ENCODE results near the gene AKIRIN2. TPM values are rescaled to one million over a fixed set of nuclear protein-coding genes. Genes with fewer than 3 reads are reported as not detected.

Gene AKIRIN2
- total and polyA plus RNA-seq, 10 of the 15 experiments (the other 5 are each of a cell fraction or from before 2014, with no cell fraction given) = 12.7 to 82.2 (median 42.6) TPM

- TF ChIP-seq CHD1 (IDR thresholded peaks at IDR 0.05; ENCODE audit: low read depth, low read length) (no peak), EZH2 (IDR thresholded peaks at IDR 0.05; ENCODE audit: borderline replicate concordance, control insufficient read depth, low read depth, low read length) (no peak), PML (IDR thresholded peaks at IDR 0.05; ENCODE audit: low read length) (no peak), POLR2AphosphoS2 (IDR thresholded peaks at IDR 0.05; ENCODE audit: low read depth, low read length) (no peak), IRF3 (IDR thresholded peaks at IDR 0.05) (no peak), TCF12 (IDR thresholded peaks at IDR 0.05; ENCODE audit: low read depth, low read length) (no peak)
Observed at GRCh38 chr6:87671555-87672029, 30.4 kb downstream of the AKIRIN2 start (continued).

GRCh38 chr6:87670707-87671106 is 31.3 kb downstream of the AKIRIN2 start:
- H3K79me2 ChIP-seq (ENCODE audit: control insufficient read depth, insufficient read depth, low read length) = no peaks in the 10 kb centered on the region; the same call in 1 of the 2 replicates
- WGBS (ENCODE audit: insufficient coverage, insufficient replicate concordance, low lambda C conversion rate, missing lambda C conversion rate) = 2% methylated on average over 2 of the region's 2 CpGs
- ChIA-PET SMC1A (ENCODE audit: uncharacterized antibody, unreplicated experiment) (interaction anchor here (4.9 kb wide), 1 partner anchor 13 kb away, joined by 24 read pairs; no protein-coding TSS in a partner anchor), POLR2A (no interaction called here), CTCF (interaction anchor here (1.4 kb wide), 1 partner anchor 10 kb away, joined by 4 read pairs; no protein-coding TSS in a partner anchor), RAD21 (ENCODE audit: unreplicated experiment) (no interaction called here)
- no peak overlapping the region for H3K4me2 ChIP-seq (ENCODE audit: control insufficient read depth, insufficient read depth)
- peaks cover 6% of the 10 kb centered on the region; the same call in 1 of the 2 replicates for H3K4me1 ChIP-seq (ENCODE audit: control insufficient read depth, insufficient read depth, low read length)
- no peaks in the 10 kb centered on the region for H3K27me3 ChIP-seq (replicated peaks in 1 of 2; ENCODE audit: control insufficient read depth in 2 of 2, insufficient read depth in 2 of 2, low read length in 1 of 2)
- no peaks in the 10 kb centered on the region for H4K20me1 ChIP-seq (ENCODE audit: control insufficient read depth, insufficient read depth)
- no peak overlapping the region for H3K9ac ChIP-seq (ENCODE audit: control insufficient read depth, insufficient read depth, low read length)
- H3K36me3 ChIP-seq (ENCODE audit: control insufficient read depth in 2 of 2, insufficient read depth in 2 of 2, low read length in 1 of 2) = peaks cover 2 to 25% of the 10 kb centered on the region in 2 experiments; a peak in 3 of 4 replicates
- H2AFZ ChIP-seq (ENCODE audit: control insufficient read depth, low read depth, low read length) = no peak overlapping the region
- no peak for TF ChIP-seq NBN (IDR thresholded peaks at IDR 0.05)
- TF ChIP-seq RBBP5 (conservative IDR thresholded peaks at IDR 0.05) = no peak
- TF ChIP-seq PML (IDR thresholded peaks at IDR 0.05; ENCODE audit: low read length) = 0 out of 2 replicates have a peak, but pooled peaks have one; percentile 15
- no peak overlapping the region for H3K4me3 ChIP-seq
- intact Hi-C loops (cut with micrococcal nuclease; ENCODE audit: unreplicated experiment) (no loop called here), in situ Hi-C loops (cut with MboI) (no loop called here)
- H3K27ac ChIP-seq (ENCODE audit: control insufficient read depth, insufficient read depth) = no peak overlapping the region
- no peak for FAIRE-seq
- H3K9me3 ChIP-seq (replicated peaks; ENCODE audit: control insufficient read depth, insufficient read depth, low read length) = no peaks in the 10 kb centered on the region
- no peak for DNase-seq (ENCODE audit: low read depth, low spot score)
- no TSS peak for BruUV-seq (replicated peaks)
- ATAC-seq = 0 out of 3 replicates have a peak, but pooled peaks have one; percentile 23

All from GM12878 (cell line).